Mucosa of gallbladder (tissue), 1 donor: ENCODE data around the gene IL20RA. TPM values are rescaled to one million over a fixed set of nuclear protein-coding genes. Genes with fewer than 3 reads are reported as not detected.
"Not testable (repeated sequence)": the region's sequence is repeated elsewhere in the genome, so short reads cannot be mapped to it uniquely, and the experiment has no call there.

Experiments
- DNase-seq: peaks from one replicate; pipeline ENCODE4 v3.0.0-alpha.2; 2020; ENCODE audit warnings: low spot score
- total RNA-seq: library from RNA; stranded (reverse); gene quantifications from one replicate; pipeline ENCODE4 v1.2.1, GENCODE V29; 2021
- donor health status: DM: no; HTN: no; CAD: no.

Gene IL20RA, protein sequence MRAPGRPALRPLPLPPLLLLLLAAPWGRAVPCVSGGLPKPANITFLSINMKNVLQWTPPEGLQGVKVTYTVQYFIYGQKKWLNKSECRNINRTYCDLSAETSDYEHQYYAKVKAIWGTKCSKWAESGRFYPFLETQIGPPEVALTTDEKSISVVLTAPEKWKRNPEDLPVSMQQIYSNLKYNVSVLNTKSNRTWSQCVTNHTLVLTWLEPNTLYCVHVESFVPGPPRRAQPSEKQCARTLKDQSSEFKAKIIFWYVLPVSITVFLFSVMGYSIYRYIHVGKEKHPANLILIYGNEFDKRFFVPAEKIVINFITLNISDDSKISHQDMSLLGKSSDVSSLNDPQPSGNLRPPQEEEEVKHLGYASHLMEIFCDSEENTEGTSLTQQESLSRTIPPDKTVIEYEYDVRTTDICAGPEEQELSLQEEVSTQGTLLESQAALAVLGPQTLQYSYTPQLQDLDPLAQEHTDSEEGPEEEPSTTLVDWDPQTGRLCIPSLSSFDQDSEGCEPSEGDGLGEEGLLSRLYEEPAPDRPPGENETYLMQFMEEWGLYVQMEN
- total RNA-seq: 15.1 TPM

- DNase-seq: no peak
These were observed at the start of gene IL20RA for GRCh38 chr6:137044366-137045221. IL20RA (minus strand) TSS chr6:137044965; CDS start chr6:137044728, 237 bp downstream.

- no peak for DNase-seq
These were observed 48.7 kb upstream of the IL20RA start for GRCh38 chr6:137093183-137094069.

- no peak for DNase-seq
These were observed 47.3 kb upstream of the IL20RA start for GRCh38 chr6:137092018-137092417.

DNA sequence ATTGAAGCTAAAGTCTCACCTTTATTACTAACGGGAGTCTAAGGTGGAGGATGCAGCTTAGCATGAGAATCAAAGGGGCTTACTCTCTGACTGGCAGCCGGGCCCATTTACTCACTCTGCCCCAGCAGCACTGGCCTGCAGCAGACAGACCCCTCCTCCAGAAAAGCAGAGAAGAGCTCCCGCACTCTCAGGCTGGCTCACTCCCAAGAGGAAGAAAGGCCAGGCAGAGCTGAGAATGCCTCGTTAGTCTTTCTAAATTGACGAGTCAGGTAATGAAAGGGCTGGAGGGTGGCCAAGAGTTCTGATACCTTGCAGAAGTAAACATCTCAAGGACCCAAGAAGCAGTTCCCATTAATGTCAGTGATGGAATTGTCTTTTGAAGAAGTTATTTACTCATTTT is 44.5 kb upstream of the IL20RA start:
- DNase-seq: peak; percentile 58

DNA sequence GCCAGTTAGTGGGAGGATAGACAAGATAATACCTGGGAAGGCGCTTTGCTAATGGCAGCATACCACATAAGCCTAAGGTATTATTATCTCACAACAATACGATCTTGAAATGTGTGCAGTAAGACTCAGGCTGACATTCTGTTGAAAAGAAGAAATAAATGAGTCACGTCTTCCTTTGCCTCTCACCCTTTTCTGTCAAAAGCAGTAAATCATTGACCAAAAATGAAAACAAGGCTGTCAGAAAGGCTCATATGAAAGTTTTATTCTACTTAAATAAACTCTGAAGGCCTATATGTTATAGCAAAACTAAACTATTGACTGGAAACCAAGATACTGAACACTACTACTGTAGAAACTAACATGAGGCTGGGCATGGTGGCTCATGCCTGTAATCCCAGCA is 43.1 kb upstream of the IL20RA start:
- no peak for DNase-seq

- no peak for DNase-seq
These were observed 41.3 kb upstream of the IL20RA start for GRCh38 chr6:137086031-137086430.

DNA sequence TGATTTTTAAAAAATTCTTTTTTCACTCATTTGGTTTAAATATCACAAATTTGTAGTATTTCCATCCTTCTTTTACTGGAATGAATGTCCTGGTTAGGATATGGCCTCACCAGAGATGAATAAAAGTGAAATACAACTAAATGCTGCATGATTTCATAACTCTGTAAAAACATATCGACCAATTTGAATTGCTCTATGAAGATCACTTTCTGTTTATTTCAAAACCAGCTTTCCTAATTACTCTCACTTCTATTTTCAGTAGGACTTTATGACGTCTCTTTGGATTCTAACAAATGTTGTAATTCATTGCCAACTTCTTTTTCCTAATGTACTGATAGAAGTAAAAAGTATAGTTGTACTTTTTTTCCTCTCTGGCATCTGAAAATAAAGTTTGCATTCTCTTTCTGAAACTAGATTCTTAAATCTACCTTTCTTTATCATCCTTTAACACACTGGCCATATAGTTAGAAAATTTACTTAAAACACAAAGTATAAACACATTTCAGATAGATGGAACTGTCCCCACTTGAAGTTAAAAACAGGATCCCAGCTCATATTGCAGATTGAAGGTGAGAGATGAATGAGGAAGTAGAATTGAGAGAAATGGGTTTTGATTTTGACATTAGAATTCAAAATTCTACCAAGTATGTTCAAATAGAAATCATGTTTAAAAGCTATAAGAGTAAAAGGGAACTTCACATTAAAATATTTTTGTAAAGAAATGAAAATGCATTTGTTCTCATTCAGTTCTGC is 40.3 kb upstream of the IL20RA start:
- no peak for DNase-seq

GRCh38 chr6:137084090-137084489 is 39.3 kb upstream of the IL20RA start:
- no peak for DNase-seq

- no peak for DNase-seq
These were observed 37.2 kb upstream of the IL20RA start for GRCh38 chr6:137081997-137082396.

- DNase-seq: no peak
These were observed 35.9 kb upstream of the IL20RA start for GRCh38 chr6:137080711-137081110.

- DNase-seq: peak; percentile 77
These were observed 31.7 kb upstream of the IL20RA start for GRCh38 chr6:137076277-137077068.

DNA sequence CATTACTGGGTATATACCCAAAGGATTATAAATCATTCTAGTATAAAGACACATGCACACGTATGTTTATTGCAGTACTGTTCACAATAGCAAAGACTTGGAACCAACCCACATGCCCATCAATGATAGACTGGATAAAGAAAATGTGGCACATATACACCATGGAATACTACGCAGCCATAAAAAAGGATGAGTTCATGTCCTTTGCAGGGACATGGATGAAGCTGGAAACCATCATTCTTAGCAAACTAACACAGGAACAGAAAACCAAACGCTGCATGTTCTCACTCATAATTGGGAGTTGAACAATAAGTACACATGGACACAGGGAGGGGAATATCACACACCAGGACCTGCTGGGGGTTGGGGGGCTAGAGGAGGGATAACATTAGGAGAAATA is 31.0 kb upstream of the IL20RA start:
- not testable (repeated sequence) for DNase-seq

GRCh38 chr6:137070303-137070702 is 25.5 kb upstream of the IL20RA start:
- DNase-seq: no peak

DNA sequence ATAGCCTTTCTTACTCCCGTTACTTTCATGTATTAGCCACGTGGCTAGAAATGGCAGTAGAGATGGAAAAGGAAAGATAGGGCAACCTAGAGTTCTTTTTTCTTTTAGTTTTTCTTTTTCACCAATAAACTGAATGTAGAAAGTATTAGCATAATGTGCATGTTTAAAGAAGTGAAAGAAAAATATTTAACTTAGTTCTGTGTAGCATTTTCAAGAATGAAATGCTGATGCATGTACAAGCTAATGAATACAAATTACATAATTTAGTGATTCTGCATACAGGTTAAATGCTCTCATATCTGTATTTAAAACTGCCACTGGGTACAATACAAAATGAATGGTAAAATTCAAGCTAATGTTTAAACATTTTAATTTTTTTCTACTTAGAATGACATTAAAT is 22.6 kb upstream of the IL20RA start:
- no peak for DNase-seq

DNA sequence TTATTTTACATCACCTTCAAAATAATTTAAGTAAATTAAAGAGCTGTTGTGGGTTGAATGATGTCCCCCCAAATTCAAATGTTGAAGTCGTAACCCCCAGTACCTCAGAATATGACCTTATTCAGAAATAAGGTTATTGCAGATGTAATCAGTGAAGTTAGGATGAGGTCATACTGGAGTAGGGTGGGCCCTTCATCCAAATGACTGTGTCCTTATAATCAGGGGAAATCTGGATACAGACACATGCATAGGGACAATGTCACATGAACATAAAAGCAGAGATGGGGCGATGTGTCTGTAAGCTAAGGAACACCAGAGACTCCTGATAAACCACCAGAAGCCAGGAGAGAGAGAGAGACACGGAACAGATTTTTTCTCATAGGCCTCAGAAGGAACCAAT is 13.3 kb upstream of the IL20RA start:
- no peak for DNase-seq

- no peak for DNase-seq
These were observed 11.5 kb upstream of the IL20RA start for GRCh38 chr6:137056121-137056880.

DNA sequence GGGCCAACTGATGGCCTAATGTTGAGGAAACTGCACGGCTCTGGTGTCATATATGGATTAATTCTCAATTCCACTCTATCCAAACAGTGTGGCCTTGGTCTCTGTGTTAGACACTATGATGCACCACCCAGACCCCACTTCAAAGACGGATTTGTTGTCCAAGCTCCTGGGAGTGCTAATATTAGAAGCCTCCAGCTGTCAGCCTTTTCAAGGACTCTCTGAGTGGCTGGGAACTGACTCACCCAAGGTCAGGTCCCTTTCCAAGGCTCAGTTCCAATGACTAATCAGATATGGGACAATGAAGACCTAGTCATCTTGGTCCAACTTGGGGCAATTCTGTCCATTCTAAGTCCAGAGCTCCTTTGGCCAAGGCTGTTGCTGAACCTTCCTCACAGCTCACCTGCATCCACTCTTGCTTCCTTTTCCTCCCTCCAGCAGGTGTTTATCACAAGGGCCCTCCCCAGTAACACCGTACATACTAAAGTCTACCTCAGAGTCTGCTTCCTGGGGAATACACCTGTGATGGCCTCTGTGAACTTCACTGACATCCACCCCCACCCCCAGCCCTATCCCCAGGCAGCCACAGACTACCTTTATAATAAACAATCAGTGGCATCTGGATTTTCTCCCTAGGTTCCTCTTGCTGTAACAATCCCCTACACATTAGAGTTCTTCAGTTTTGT is 7.2 kb upstream of the IL20RA start:
- no peak for DNase-seq

DNA sequence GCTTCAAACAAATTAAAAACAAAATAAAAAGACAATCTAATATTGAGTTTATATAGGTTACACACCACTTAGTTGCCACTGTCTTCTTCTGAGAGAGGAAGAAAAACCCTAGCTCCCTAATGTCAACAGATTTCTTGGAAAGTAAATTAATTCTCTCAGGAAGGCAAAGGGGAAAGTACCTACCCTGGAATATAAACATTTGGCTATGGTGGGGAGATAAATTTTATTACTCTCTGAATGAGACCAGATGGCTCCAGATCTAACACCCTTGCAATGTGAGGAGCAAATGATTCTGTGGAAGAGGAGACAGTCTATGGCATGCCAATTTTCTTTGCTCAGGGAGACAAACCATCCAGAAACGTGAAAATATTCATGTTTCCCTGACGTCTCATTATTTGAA is 4.3 kb upstream of the IL20RA start:
- no peak for DNase-seq
